ENCODE data around the gene IGHMBP2.

IGHMBP2 gene

GRCh38 chr11:68927280-68928135 lies 23.8 kb downstream of the IGHMBP2 start:
- no peak for DNase-seq (ENCODE audit: low read depth in 2 of 2)

- no peak for DNase-seq (ENCODE audit: low read depth in 2 of 2)
These were observed 24.6 kb downstream of the IGHMBP2 start for GRCh38 chr11:68928136-68928880.

- no peak for DNase-seq (ENCODE audit: low read depth in 2 of 2)
These were observed 25.4 kb downstream of the IGHMBP2 start for GRCh38 chr11:68929135-68929534.

GRCh38 chr11:68929706-68930570 lies 26.2 kb downstream of the IGHMBP2 start:
- no peak for DNase-seq (ENCODE audit: low read depth in 2 of 2)

- DNase-seq (ENCODE audit: low read depth in 2 of 2), result no peak
These were observed 27.5 kb downstream of the IGHMBP2 start for GRCh38 chr11:68930991-68931855.

- DNase-seq (ENCODE audit: low read depth in 2 of 2), result no peak
These were observed 28.2 kb downstream of the IGHMBP2 start for GRCh38 chr11:68931911-68932310.

GRCh38 chr11:68932358-68932757 lies 28.7 kb downstream of the IGHMBP2 start:
- no peak for DNase-seq (ENCODE audit: low read depth in 2 of 2)

- no peak for DNase-seq (ENCODE audit: low read depth in 2 of 2)
These were observed 29.4 kb downstream of the IGHMBP2 start for GRCh38 chr11:68932933-68933577.

GRCh38 chr11:68933605-68934320 lies 30.1 kb downstream of the IGHMBP2 start:
- no peak for DNase-seq (ENCODE audit: low read depth in 2 of 2)

- no peak for DNase-seq (ENCODE audit: low read depth in 2 of 2)
These were observed 30.6 kb downstream of the IGHMBP2 start for GRCh38 chr11:68934321-68934645.

GRCh38 chr11:68934666-68935065 lies 31.0 kb downstream of the IGHMBP2 start:
- no peak for DNase-seq (ENCODE audit: low read depth in 2 of 2)

- no peak for DNase-seq (ENCODE audit: low read depth in 2 of 2)
These were observed 31.4 kb downstream of the IGHMBP2 start for GRCh38 chr11:68935066-68935465.

GRCh38 chr11:68935516-68936357 lies 32.0 kb downstream of the IGHMBP2 start:
- no peak for DNase-seq (ENCODE audit: low read depth in 2 of 2)

GRCh38 chr11:68936358-68936636 lies 32.6 kb downstream of the IGHMBP2 start:
- no peak for DNase-seq (ENCODE audit: low read depth in 2 of 2)

- no peak for DNase-seq (ENCODE audit: low read depth in 2 of 2)
These were observed 33.3 kb downstream of the IGHMBP2 start for GRCh38 chr11:68936676-68937620.

GRCh38 chr11:68938088-68938487 lies 34.4 kb downstream of the IGHMBP2 start:
- DNase-seq (ENCODE audit: low read depth in 2 of 2), result no peak

- DNase-seq (ENCODE audit: low read depth in 2 of 2), result no peak
These were observed 35.3 kb downstream of the IGHMBP2 start for GRCh38 chr11:68938816-68939582.
